ENCODE measurements around the gene CISTR.
A peak's percentile ranks its signal among the peaks of the same experiment; 100 is the strongest.

Gene CISTR

GRCh38 chr12:53776872-53777271 is 25.1 kb upstream of the CISTR start (continued):
- TF ChIP-seq ZFHX2 (tag by site-specific recombination; conservative IDR thresholded peaks at IDR 0.05) (no peak), ZFP69B (tag by site-specific recombination; IDR thresholded peaks at IDR 0.05) (no peak), ZNF639 (tag by site-specific recombination; IDR thresholded peaks at IDR 0.05) (no peak), ZNF354C (tag by site-specific recombination; IDR thresholded peaks at IDR 0.05; ENCODE audit: borderline replicate concordance, low read depth) (no peak), ZNF530 (tag by site-specific recombination; IDR thresholded peaks at IDR 0.05; ENCODE audit: low read depth) (no peak), HIC1 (tag by site-specific recombination; IDR thresholded peaks at IDR 0.05) (no peak), ZNF223 (tag by site-specific recombination; IDR thresholded peaks at IDR 0.05) (no peak), GLI4 (tag by site-specific recombination; IDR thresholded peaks at IDR 0.05) (no peak), ZNF558 (tag by site-specific recombination; IDR thresholded peaks at IDR 0.05) (no peak), ZBTB49 (tag by site-specific recombination; IDR thresholded peaks at IDR 0.05; ENCODE audit: low read depth) (no peak), ZNF549 (tag by site-specific recombination; IDR thresholded peaks at IDR 0.05) (no peak), ZNF707 (tag by site-specific recombination; IDR thresholded peaks at IDR 0.05) (no peak)

GRCh38 chr12:53775478-53776145 is 23.8 kb upstream of the CISTR start:
- Histone ChIP-seq H3K4me1 (ENCODE audit: control insufficient read depth, insufficient read depth, low read length) (peaks cover 9% of the 10 kb centered on the region; the same call in 1 of the 2 replicates), H3K4me3 (ENCODE audit: low read depth, low read length) (no peak overlapping the region), H3K9me3 (ENCODE audit: control insufficient read depth, insufficient read depth, low read depth, low read length) (no peaks in the 10 kb centered on the region), H3K36me3 (ENCODE audit: control insufficient read depth in 2 of 2, insufficient read depth in 1 of 2, low read length in 2 of 2) (no peaks in the 10 kb centered on the region), H3K27ac (ENCODE audit: extremely low read depth, low read depth, low read length) (no peak overlapping the region)
- TF ChIP-seq ZNF37A (tag by site-specific recombination; IDR thresholded peaks at IDR 0.05) = no peak
- peak; percentile 80 for TF ChIP-seq ZFHX2 (tag by site-specific recombination; conservative IDR thresholded peaks at IDR 0.05)
- TF ChIP-seq EGR2 (tag by site-specific recombination; IDR thresholded peaks at IDR 0.05; ENCODE audit: low read depth) = peak; percentile 73
- TF ChIP-seq ZNF211 (tag by site-specific recombination; IDR thresholded peaks at IDR 0.05; ENCODE audit: low read depth) = no peak
- TF ChIP-seq SCRT2 (tag by site-specific recombination; IDR thresholded peaks at IDR 0.05) = no peak
- TF ChIP-seq MZF1 (tag by site-specific recombination; IDR thresholded peaks at IDR 0.05; ENCODE audit: borderline replicate concordance) = no peak
- POLR2A ChIA-PET = no interaction called here
- CTCF ChIA-PET = interaction anchor here (0.5 to 3.8 kb wide), 7 partner anchors 9 to 209 kb away, joined by 3 to 19 read pairs (median 4); partner anchors contain the start of gene HOXC10

GRCh38 chr12:53770281-53770680 is 18.5 kb upstream of the CISTR start:
- H3K36me3 ChIP-seq (ENCODE audit: control insufficient read depth in 2 of 2, insufficient read depth in 1 of 2, low read length in 2 of 2) = no peaks in the 10 kb centered on the region
- ChIA-PET CTCF (interaction anchor here (0.9 to 2.6 kb wide), 7 partner anchors 13 to 229 kb away, joined by 3 to 13 read pairs (median 5); partner anchors contain the start of gene HOXC10), POLR2A (no interaction called here)
- H3K27ac ChIP-seq (ENCODE audit: extremely low read depth, low read depth, low read length) = no peak overlapping the region
- H3K4me3 ChIP-seq (ENCODE audit: low read depth, low read length) = no peak overlapping the region
- peaks cover 3% of the 10 kb centered on the region for H3K4me1 ChIP-seq (ENCODE audit: control insufficient read depth, insufficient read depth, low read length)
- no peaks in the 10 kb centered on the region for H3K9me3 ChIP-seq (ENCODE audit: control insufficient read depth, insufficient read depth, low read depth, low read length)
- TF ChIP-seq ZNF394 (tag by site-specific recombination; IDR thresholded peaks at IDR 0.05; ENCODE audit: borderline replicate concordance) (no peak), YY1 (tag by site-specific recombination; IDR thresholded peaks at IDR 0.05) (no peak)

All from HEK293 (cell line).